Mammary epithelial cell (primary cell): ENCODE measurements around the gene PCBP4.

Experiments used
- CTCF ChIP-seq, 2 donors: IDR thresholded peaks in 1 of 2; conservative IDR thresholded peaks in 1 of 2; 2 replicates each; pipeline ENCODE4 v1.5.1; 2011 to 2012; ENCODE audit warnings: inconsistent platforms in 2 of 2, low read length in 2 of 2, mild to moderate bottlenecking in 2 of 2, control low read depth in 1 of 2, low read depth in 1 of 2; ENCODE audit not compliant: insufficient read depth in 1 of 2; ENCODE audit errors: extremely low read depth in 1 of 2
- EZH2 ChIP-seq: IDR thresholded peaks from 2 replicates; pipeline ENCODE4 v1.6.1; 2012; ENCODE audit warnings: low read length, inconsistent platforms, borderline replicate concordance

- TF ChIP-seq CTCF (conservative IDR thresholded peaks at IDR 0.05 in 1 of 2, IDR thresholded peaks at IDR 0.05 in 1 of 2; ENCODE audit: extremely low read depth in 1 of 2, insufficient read depth in 1 of 2, low read depth in 1 of 2, low read length in 2 of 2) = no peak
- no peak for TF ChIP-seq EZH2
These were observed 20.5 kb downstream of the PCBP4 start for GRCh38 chr3:51946796-51947195.
